H1 (cell line): Measurements from ENCODE around the gene FBXW5. TPM values are rescaled to one million over a fixed set of nuclear protein-coding genes. Genes with fewer than 3 reads are reported as not detected.

Source experiments
- CTCF ChIA-PET: fragments of 300-600 bp; sonication (Branson Sonifier 250); formaldehyde crosslinking; loops from one replicate; lab custom pipeline; 2021; ENCODE audit not compliant: partially characterized antibody; lab: Charles Lee
- POLR2A ChIA-PET: fragments of 300-600 bp; sonication (Branson Sonifier 250); formaldehyde crosslinking; loops from one replicate; lab custom pipeline; 2021; ENCODE audit warnings: inconsistent platforms; ENCODE audit not compliant: partially characterized antibody; lab: Charles Lee
- DNase-seq, 2 experiments: peaks; one replicate each; pipeline versions ENCODE4 v3.0.0 to v3.0.0-alpha.2; 2010 to 2022; ENCODE audit warnings: low spot score in 2 of 2, low read depth in 1 of 2, mixed read lengths in 1 of 2
- FAIRE-seq: peaks from 2 replicates; lab custom pipeline; 2011; peaks lifted over from hg19 to GRCh38; lab: Jason Lieb, UNC
- H2AFZ ChIP-seq: 2 replicates; pipeline ENCODE4 v1.8.1; 2012; ENCODE audit warnings: low read length, inconsistent platforms
- H2AK5ac ChIP-seq: 2 replicates; pipeline ENCODE4 v1.6.1; 2013; ENCODE audit warnings: low read depth, low read length
- H2BK120ac ChIP-seq: replicated peaks from 2 replicates; pipeline ENCODE3; 2013; ENCODE audit warnings: low read depth, low read length, inconsistent platforms
- H2BK12ac ChIP-seq: 2 replicates; pipeline ENCODE4 v1.6.1; 2013; ENCODE audit warnings: low read depth, low read length
- H2BK15ac ChIP-seq: 2 replicates; pipeline ENCODE4 v1.6.1; 2013; ENCODE audit warnings: low read length
- H2BK20ac ChIP-seq: 2 replicates; pipeline ENCODE4 v1.6.1; 2013; ENCODE audit warnings: low read length
- H2BK5ac ChIP-seq: 2 replicates; pipeline ENCODE4 v1.6.1; 2013; ENCODE audit warnings: low read depth, low read length
- H3K14ac ChIP-seq: 2 replicates; pipeline ENCODE4 v1.6.1; 2013; ENCODE audit warnings: inconsistent platforms; ENCODE audit not compliant: insufficient read length
- H3K18ac ChIP-seq: 2 replicates; pipeline ENCODE4 v1.6.1; 2013; ENCODE audit warnings: low read length; ENCODE audit errors: extremely low read depth
- H3K23ac ChIP-seq: 2 replicates; pipeline ENCODE4 v1.6.1; 2013; ENCODE audit warnings: inconsistent platforms; ENCODE audit not compliant: insufficient read length
- H3K23me2 ChIP-seq: 2 replicates; pipeline ENCODE4 v1.6.1; 2013; ENCODE audit warnings: low read depth, low read length
- H3K27ac ChIP-seq: 2 replicates; pipeline ENCODE4 v1.6.1; 2011; ENCODE audit warnings: low read depth, low read length, inconsistent platforms
- H3K27me3 ChIP-seq, 4 experiments: replicated peaks in 1 of 4; 1 replicate in 1 of 4; 2 replicates in 3 of 4; pipeline versions ENCODE4 v1.6.1 to v1.8.1; 2011 to 2013; ENCODE audit warnings: low read length in 3 of 4, mild to moderate bottlenecking in 3 of 4, inconsistent platforms in 2 of 4, mixed read lengths in 2 of 4, moderate library complexity in 1 of 4; ENCODE audit not compliant: control insufficient read depth in 3 of 4, insufficient read depth in 3 of 4; ENCODE audit errors: extremely low read depth in 1 of 4
- H3K36me3 ChIP-seq, 4 experiments: 2 replicates each; pipeline versions ENCODE4 v1.6.1 to v1.8.1; 2011 to 2013; ENCODE audit warnings: mild to moderate bottlenecking in 4 of 4, low read length in 3 of 4, moderate library complexity in 2 of 4, control low read depth in 1 of 4, inconsistent platforms in 1 of 4; ENCODE audit not compliant: insufficient read depth in 4 of 4, control insufficient read depth in 2 of 4
- H3K4ac ChIP-seq: replicated peaks from 2 replicates; pipeline ENCODE3; 2013; ENCODE audit warnings: low read length, low read depth, mixed read lengths, inconsistent platforms; ENCODE audit not compliant: insufficient read length
- H3K4me1 ChIP-seq, 4 experiments: replicated peaks in 1 of 4; 1 replicate in 1 of 4; 2 replicates in 3 of 4; pipeline versions ENCODE4 v1.6.1 to v1.8.1; 2011 to 2013; ENCODE audit warnings: low read length in 3 of 4, inconsistent platforms in 2 of 4, mixed read lengths in 1 of 4; ENCODE audit not compliant: insufficient read depth in 4 of 4, control insufficient read depth in 3 of 4
- H3K4me2 ChIP-seq, 2 experiments: 2 replicates each; pipeline versions ENCODE4 v1.6.1 to v1.8.1; 2011 to 2013; ENCODE audit warnings: low read depth in 2 of 2, low read length in 2 of 2, control low read depth in 1 of 2, inconsistent platforms in 1 of 2, mild to moderate bottlenecking in 1 of 2; ENCODE audit not compliant: insufficient read depth in 1 of 2
- H3K4me3 ChIP-seq, 4 experiments: fragments of 200-600, 300-600 bp in 1 of 4; sonication (generic), shearing (Covaris generic), sonication (Bioruptor Twin) in 1 of 4; 2 replicates each; pipeline versions ENCODE4 v1.5.1 to v1.8.1; 2011 to 2016; ENCODE audit warnings: low read length in 4 of 4, low read depth in 3 of 4, control low read depth in 2 of 4, inconsistent platforms in 2 of 4, mild to moderate bottlenecking in 2 of 4, mixed read lengths in 1 of 4, moderate library complexity in 1 of 4; ENCODE audit not compliant: insufficient read depth in 2 of 4; ENCODE audit errors: extremely low read depth in 1 of 4
- H3K56ac ChIP-seq: replicated peaks from 2 replicates; pipeline ENCODE3; 2013; ENCODE audit warnings: low read depth, mild to moderate bottlenecking, mixed read lengths, low read length, inconsistent platforms; ENCODE audit not compliant: insufficient read length
- H3K79me1 ChIP-seq: 2 replicates; pipeline ENCODE4 v1.6.1; 2013; ENCODE audit warnings: low read depth, low read length, control low read depth
- H3K79me2 ChIP-seq, 2 experiments: 2 replicates each; pipeline versions ENCODE4 v1.6.1 to v1.8.1; 2012 to 2013; ENCODE audit warnings: low read length in 2 of 2, mild to moderate bottlenecking in 2 of 2, inconsistent platforms in 1 of 2; ENCODE audit not compliant: insufficient read depth in 2 of 2, control insufficient read depth in 1 of 2
- H3K9ac ChIP-seq, 4 experiments: replicated peaks in 1 of 4; 1 replicate in 1 of 4; 2 replicates in 3 of 4; pipeline versions ENCODE4 v1.6.1 to v1.8.1; 2011 to 2013; ENCODE audit warnings: low read depth in 3 of 4, low read length in 3 of 4, control low read depth in 2 of 4, mild to moderate bottlenecking in 2 of 4, moderate library complexity in 2 of 4, inconsistent platforms in 1 of 4; ENCODE audit errors: extremely low read depth in 1 of 4
- H3K9me3 ChIP-seq, 2 experiments: 2 replicates each; pipeline versions ENCODE4 v1.6.1 to v1.8.1; 2012 to 2013; ENCODE audit warnings: mild to moderate bottlenecking in 2 of 2, moderate library complexity in 2 of 2, control low read depth in 1 of 2, inconsistent platforms in 1 of 2, low read depth in 1 of 2, low read length in 1 of 2, mixed read lengths in 1 of 2; ENCODE audit not compliant: insufficient read depth in 2 of 2
- H4K20me1 ChIP-seq, 2 experiments: replicated peaks in 1 of 2; 2 replicates each; pipeline versions ENCODE3 to v1.8.1; 2011 to 2013; ENCODE audit warnings: inconsistent platforms in 2 of 2, low read length in 2 of 2, mild to moderate bottlenecking in 1 of 2; ENCODE audit not compliant: insufficient read depth in 2 of 2, control insufficient read depth in 1 of 2
- H4K5ac ChIP-seq: 2 replicates; pipeline ENCODE4 v1.6.1; 2013; ENCODE audit warnings: low read length, low read depth, mixed read lengths, inconsistent platforms; ENCODE audit not compliant: insufficient read length
- H4K8ac ChIP-seq: 2 replicates; pipeline ENCODE4 v1.8.0; 2013; ENCODE audit warnings: mild to moderate bottlenecking, moderate library complexity, low read length, inconsistent platforms; ENCODE audit not compliant: insufficient read depth; ENCODE audit errors: extremely low read depth
- H4K91ac ChIP-seq: replicated peaks from 2 replicates; pipeline ENCODE3; 2013; ENCODE audit warnings: low read length, mixed read lengths, inconsistent platforms; ENCODE audit not compliant: insufficient read length
- CHD1 ChIP-seq: IDR thresholded peaks from 2 replicates; pipeline ENCODE4 v1.6.1; 2012; ENCODE audit warnings: low read depth, low read length, improper control_type of control experiment
- EP300 ChIP-seq, 2 experiments: IDR thresholded peaks; 1 replicate in 1 of 2; 2 replicates in 1 of 2; pipeline ENCODE4 v1.6.1; 2011 to 2012; ENCODE audit warnings: low read depth in 2 of 2, low read length in 2 of 2, mild to moderate bottlenecking in 2 of 2, borderline replicate concordance in 1 of 2, inconsistent platforms in 1 of 2, moderate library complexity in 1 of 2
- EZH2 ChIP-seq: fragments of 200-600 bp; sonication (generic); IDR thresholded peaks from 2 replicates; pipeline ENCODE4 v1.7.1; 2012; ENCODE audit warnings: low read depth, mild to moderate bottlenecking, moderate library complexity, low read length, inconsistent platforms; ENCODE audit not compliant: severe bottlenecking
- POLR2A ChIP-seq, 2 experiments: IDR thresholded peaks; 1 replicate in 1 of 2; 2 replicates in 1 of 2; pipeline ENCODE4 v1.6.1; 2011; ENCODE audit warnings: low read depth in 2 of 2, low read length in 2 of 2, mild to moderate bottlenecking in 2 of 2; ENCODE audit errors: control extremely low read depth in 1 of 2
- WGBS, 2 experiments: shearing (Covaris generic) in 1 of 2; methylation state at CpG; one replicate each; pipeline versions ENCODE4 v1.1.6 to v1.1.7; 2013 to 2015; ENCODE audit warnings: low lambda C conversion rate in 2 of 2, mixed read lengths in 2 of 2, inconsistent platforms in 1 of 2, low coverage in 1 of 2, missing lambda C conversion rate in 1 of 2; ENCODE audit not compliant: insufficient replicate concordance in 2 of 2, insufficient coverage in 1 of 2, insufficient read length in 1 of 2; ENCODE audit errors: extremely low coverage in 1 of 2, missing lambda C conversion rate in 1 of 2; 5-methylcytosine and 5-hydroxymethylcytosine counted together
- polyA plus RNA-seq, 7 experiments: library from polyadenylated mRNA; depleted of rRNA in 3 of 7; stranded (reverse) in 5 of 7; unstranded in 2 of 7; fragments of >200 nt in 5 of 7; fragments of 200-250 nt in 2 of 7; gene quantifications; 1 replicate in 5 of 7; 2 replicates in 1 of 7; 4 replicates in 1 of 7; pipeline versions ENCODE4 v1.2.1 to v1.2.3, GENCODE V29; 2011 to 2013; ENCODE audit warnings: missing spikeins in 2 of 7, mixed read lengths in 2 of 7
- total RNA-seq: library from RNA; stranded (reverse); fragmentation: NEBNext Ultra II Directional; extraction: Animal tissue kit (Norgen Biotek cat#: 25700); gene quantifications from 2 replicates; pipeline ENCODE4 v1.2.1, GENCODE V29; 2021

The FBXW5 gene
- total and polyA plus RNA-seq, 2 of the 8 experiments (the other 6 are each of a cell fraction or from before 2014, with no cell fraction given) = 49.0 to 71.0 TPM

DNA sequence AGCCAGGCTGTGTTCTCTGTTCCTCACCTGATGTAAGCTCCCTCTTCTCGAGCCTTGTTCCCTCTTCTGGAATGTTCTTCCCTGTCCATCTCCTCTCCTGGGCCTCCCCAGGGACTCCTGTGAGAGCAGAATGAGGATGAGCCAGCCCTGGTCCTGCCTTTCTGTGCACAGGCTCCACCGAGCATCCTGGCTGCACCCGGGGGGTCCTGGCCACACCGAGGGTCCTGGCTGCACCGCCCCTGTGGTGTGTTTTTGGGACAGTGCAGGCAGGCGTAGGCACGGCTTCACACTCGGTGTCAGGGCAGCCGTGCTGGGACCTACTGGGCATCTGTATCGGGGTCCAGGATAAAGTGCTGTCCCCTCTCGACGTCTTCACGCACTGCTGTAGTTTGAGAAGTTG lies 17.8 kb downstream of the FBXW5 start:
- Histone ChIP-seq H3K4me1 (no peaks in the 10 kb centered on the region), H3K4me3 (no peak overlapping the region), H3K27ac (no peak overlapping the region), H2AFZ (no peak overlapping the region), H3K9me3 (no peaks in the 10 kb centered on the region), H3K23me2 (no peaks in the 10 kb centered on the region), H4K20me1 (peaks cover 0 to 12% of the 10 kb centered on the region in 2 experiments), H3K4me2 (no peak overlapping the region), H3K79me1 (peaks cover 5% of the 10 kb centered on the region; the same call in 1 of the 2 replicates), H2AK5ac (no peak overlapping the region), H3K14ac (no peak overlapping the region), H3K18ac (no peak overlapping the region), H2BK20ac (no peak overlapping the region), H3K56ac (no peak overlapping the region), H3K4ac (no peak overlapping the region), H4K5ac (no peak overlapping the region), H3K23ac (no peak overlapping the region), H2BK15ac (no peak overlapping the region), H2BK12ac (no peak overlapping the region), H3K27me3 (no peaks in the 10 kb centered on the region), H2BK5ac (no peak overlapping the region), H4K8ac (peak overlapping the region; percentile 48; the same call in 1 of the 2 replicates), H2BK120ac (no peak overlapping the region), H3K9ac (no peak overlapping the region), H3K79me2 (no peaks in the 10 kb centered on the region), H4K91ac (no peak overlapping the region), H3K36me3 (peaks cover 8 to 25% (median 20%) of the 10 kb centered on the region in 4 experiments; a peak in 7 of 8 replicates)
- 88% methylated on average over 13 of the region's 13 CpGs; no CpG with 5 or more reads in 1 of the 2 experiments for WGBS, 2 experiments
- POLR2A ChIA-PET = interaction anchor here (0.8 to 1.8 kb wide), 5 partner anchors 11 to 69 kb away, joined by 3 to 5 read pairs (median 3); no protein-coding TSS in a partner anchor
- TF ChIP-seq EP300 (IDR thresholded peaks at IDR 0.05; ENCODE audit: borderline replicate concordance in 1 of 2, low read depth in 2 of 2, low read length in 2 of 2) (no peak), EZH2 (no peak), POLR2A (IDR thresholded peaks at IDR 0.05; ENCODE audit: control extremely low read depth in 1 of 2, low read depth in 2 of 2, low read length in 2 of 2) (no peak), CHD1 (no peak)
- CTCF ChIA-PET = interaction anchor here (0.6 to 4.3 kb wide), 8 partner anchors 9 to 103 kb away, joined by 3 to 16 read pairs (median 4); partner anchors contain the start of gene AJM1
- DNase-seq (no peak), FAIRE-seq (no peak)
